C4-2B (cell line): ENCODE data around the gene C11orf65.

ENCODE experiments used
- H3K27ac ChIP-seq: fragments of 450-650 bp; 2 replicates; pipeline ENCODE4 v1.5.1; 2017
- CTCF ChIP-seq: fragments of 450-650 bp; conservative IDR thresholded peaks from 2 replicates; pipeline ENCODE4 v1.5.1; 2017; ENCODE audit warnings: mild to moderate bottlenecking
- ZFX ChIP-seq: fragments of 450-650 bp; IDR thresholded peaks from 2 replicates; pipeline ENCODE4 v1.6.1; 2017

Gene C11orf65

DNA sequence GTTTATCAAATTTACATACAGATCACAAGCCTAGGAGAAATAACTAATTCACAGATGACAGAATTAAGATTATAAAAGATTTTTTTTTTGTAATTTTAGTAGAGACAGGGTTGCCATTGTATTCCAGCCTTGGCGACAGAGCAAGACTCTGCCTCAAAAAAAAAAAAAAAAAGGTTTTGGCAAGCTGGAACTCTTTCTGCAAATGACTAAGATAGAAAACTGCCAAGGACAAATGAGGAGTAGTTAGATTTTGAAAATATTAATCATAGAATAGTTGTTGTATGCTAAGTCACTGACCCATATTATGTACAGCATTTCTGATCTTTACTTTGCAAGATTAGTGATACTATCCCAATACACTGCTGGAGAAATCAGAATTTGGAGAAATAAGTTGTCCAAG, 99.2 kb downstream of the C11orf65 start:
- H3K27ac ChIP-seq: no peak overlapping the region
- TF ChIP-seq ZFX (no peak), CTCF (no peak)

GRCh38 chr11:108364159-108364558, 103.2 kb downstream of the C11orf65 start:
- H3K27ac ChIP-seq: no peak overlapping the region
- TF ChIP-seq ZFX: no peak
- TF ChIP-seq CTCF: no peak

DNA sequence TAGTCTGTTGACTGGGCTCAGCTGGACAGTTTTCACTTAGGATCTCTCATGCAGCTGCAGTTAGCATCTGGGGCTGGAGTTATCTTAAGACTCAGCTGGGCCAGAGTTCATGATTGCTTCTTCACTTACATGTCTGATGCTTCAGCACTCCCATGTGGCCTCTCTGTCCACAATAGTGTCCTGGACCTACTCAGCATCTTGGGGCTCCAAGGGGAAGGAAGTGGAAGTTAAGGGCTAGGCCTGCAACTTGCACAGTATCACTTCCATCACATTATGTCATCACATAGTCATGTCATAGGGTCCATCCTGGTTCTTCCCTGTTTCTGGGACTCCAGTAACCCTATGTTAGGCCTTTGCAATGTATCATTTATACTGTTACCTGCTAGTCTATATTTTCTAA, 115.9 kb downstream of the C11orf65 start:
- no peak for TF ChIP-seq ZFX
- no peak for TF ChIP-seq CTCF
- H3K27ac ChIP-seq: no peak overlapping the region

DNA sequence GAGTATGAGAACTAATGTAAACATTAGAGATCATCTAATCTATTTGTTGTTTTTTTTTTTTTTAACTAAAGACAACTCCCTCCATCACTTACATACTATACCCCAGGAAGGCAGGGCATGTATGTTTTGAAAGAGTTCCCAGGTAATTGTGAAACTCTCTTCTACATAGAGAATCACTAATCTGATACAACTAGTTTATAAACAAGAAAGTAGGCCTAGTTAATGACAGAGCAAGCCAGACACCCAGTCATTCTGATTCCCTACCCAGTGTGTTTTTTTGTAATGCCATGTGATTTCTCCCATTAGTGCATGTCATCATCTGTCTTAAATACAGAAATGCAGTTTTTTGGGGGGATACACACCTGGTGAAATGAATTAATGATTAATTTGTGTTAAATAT, 120.9 kb downstream of the C11orf65 start:
- TF ChIP-seq ZFX (no peak), CTCF (no peak)
- no peak overlapping the region for H3K27ac ChIP-seq

DNA sequence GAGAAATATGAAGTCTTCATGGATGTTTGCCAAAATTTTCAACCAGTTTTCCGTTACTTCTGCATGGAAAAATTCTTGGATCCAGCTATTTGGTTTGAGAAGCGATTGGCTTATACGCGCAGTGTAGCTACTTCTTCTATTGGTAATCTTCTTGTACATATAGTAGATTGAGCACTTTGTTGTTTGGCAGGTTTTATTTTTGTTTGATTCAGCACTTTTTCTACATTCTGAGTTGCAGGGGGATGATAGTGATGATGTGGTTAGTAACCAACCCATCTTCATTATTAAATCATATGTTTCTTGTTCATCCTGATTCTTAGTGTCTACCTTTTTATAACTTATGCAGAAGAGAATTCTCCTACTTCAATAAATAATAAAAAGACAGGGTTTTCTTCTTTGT, 121.6 kb downstream of the C11orf65 start:
- TF ChIP-seq CTCF (no peak), ZFX (no peak)
- no peak overlapping the region for H3K27ac ChIP-seq

DNA sequence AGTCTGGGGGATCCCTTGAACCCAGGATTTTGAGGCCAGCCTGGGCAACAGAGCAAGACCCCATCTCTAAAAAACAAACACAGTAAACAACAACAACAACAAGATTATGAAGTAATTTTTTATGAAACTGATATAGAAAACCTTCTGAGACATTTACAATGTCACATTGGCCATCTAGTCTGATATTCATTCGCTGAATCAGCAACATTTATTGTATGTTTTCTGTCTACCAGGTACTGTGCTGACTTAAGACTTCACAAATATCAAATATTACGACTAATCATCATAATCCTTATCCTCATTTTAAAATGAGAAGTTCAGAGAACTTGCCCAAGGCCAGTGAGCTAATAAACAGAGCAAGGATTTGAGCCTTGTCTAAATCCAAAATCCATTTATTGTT, 123.6 kb downstream of the C11orf65 start:
- no peak for TF ChIP-seq CTCF
- TF ChIP-seq ZFX: no peak
- H3K27ac ChIP-seq: no peak overlapping the region

- TF ChIP-seq CTCF (no peak), ZFX (no peak)
- no peak overlapping the region for H3K27ac ChIP-seq
These were observed 125.7 kb downstream of the C11orf65 start for GRCh38 chr11:108341654-108342053.
